Measurements from ENCODE around the gene NAXD.
"Not testable (repeated sequence)": the region's sequence is repeated elsewhere in the genome, so short reads cannot be mapped to it uniquely, and the experiment has no call there.

Gene NAXD

GRCh38 chr13:110629735-110630134, 14.4 kb downstream of the NAXD start:
- no peak for DNase-seq

GRCh38 chr13:110630566-110631119, 15.3 kb downstream of the NAXD start:
- DNase-seq: no peak

- not testable (repeated sequence) for DNase-seq
These were observed 16.9 kb downstream of the NAXD start for GRCh38 chr13:110632255-110632654.

GRCh38 chr13:110633776-110634175, 18.4 kb downstream of the NAXD start:
- DNase-seq: no peak

DNA sequence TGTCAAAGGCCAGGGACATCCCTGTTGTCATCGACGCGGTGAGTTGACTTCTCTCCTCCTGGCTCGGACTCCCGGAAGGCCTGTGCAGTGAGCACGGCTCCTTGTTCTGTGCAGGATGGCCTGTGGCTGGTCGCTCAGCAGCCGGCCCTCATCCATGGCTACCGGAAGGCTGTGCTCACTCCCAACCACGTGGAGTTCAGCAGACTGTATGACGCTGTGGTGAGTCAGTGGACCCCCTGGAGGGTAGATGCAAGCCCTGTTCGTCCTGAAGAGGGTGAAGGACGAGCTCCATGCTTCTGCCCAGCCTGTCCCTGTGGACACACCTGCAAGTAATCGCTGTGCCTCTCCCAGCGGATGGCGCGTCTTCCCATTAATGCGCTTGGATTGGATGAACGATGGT, 19.2 kb downstream of the NAXD start:
- no peak for DNase-seq

- no peak for DNase-seq
These were observed 20.2 kb downstream of the NAXD start for GRCh38 chr13:110635405-110636002.

GRCh38 chr13:110636053-110636475, 20.7 kb downstream of the NAXD start:
- no peak for DNase-seq

- DNase-seq: no peak
These were observed 21.4 kb downstream of the NAXD start for GRCh38 chr13:110636701-110637201.

GRCh38 chr13:110637275-110637674, 21.9 kb downstream of the NAXD start:
- DNase-seq: no peak

DNA sequence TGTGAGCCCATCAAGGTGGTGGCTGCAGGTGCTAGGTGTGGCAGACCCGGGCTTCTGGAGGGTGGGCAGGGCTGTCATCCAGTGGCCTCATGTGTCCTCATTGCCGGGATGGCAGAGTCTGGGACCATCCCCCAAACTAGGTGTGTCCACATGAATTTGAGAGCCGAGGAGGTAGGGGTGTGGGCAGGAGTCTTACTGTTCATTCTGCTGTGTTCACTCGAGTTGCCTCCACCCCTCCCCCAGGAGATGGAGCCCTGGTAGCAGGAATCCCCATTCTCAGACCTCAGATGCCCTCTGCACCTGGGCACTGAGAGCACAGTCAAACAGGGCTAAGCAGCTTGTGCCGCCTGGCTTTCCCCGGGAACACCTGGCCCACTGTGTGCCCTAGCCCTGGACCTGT, 22.4 kb downstream of the NAXD start:
- DNase-seq: no peak

DNA sequence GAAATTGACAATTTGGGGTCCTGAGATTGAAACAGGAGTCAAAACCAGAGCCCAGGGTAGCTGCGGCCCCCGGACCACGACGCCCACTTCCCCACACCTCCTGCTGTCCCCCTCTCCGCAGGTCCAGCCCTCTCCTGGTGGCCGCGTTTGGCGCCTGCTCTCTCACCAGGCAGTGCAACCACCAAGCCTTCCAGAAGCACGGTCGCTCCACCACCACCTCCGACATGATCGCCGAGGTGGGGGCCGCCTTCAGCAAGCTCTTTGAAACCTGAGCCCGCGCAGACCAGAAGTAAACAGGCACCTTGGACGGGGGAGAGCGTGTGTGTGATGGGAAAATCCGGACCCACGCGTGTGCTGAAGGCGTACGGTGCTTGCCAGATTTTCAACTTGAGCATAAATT, 22.9 kb downstream of the NAXD start:
- DNase-seq: no peak

DNA sequence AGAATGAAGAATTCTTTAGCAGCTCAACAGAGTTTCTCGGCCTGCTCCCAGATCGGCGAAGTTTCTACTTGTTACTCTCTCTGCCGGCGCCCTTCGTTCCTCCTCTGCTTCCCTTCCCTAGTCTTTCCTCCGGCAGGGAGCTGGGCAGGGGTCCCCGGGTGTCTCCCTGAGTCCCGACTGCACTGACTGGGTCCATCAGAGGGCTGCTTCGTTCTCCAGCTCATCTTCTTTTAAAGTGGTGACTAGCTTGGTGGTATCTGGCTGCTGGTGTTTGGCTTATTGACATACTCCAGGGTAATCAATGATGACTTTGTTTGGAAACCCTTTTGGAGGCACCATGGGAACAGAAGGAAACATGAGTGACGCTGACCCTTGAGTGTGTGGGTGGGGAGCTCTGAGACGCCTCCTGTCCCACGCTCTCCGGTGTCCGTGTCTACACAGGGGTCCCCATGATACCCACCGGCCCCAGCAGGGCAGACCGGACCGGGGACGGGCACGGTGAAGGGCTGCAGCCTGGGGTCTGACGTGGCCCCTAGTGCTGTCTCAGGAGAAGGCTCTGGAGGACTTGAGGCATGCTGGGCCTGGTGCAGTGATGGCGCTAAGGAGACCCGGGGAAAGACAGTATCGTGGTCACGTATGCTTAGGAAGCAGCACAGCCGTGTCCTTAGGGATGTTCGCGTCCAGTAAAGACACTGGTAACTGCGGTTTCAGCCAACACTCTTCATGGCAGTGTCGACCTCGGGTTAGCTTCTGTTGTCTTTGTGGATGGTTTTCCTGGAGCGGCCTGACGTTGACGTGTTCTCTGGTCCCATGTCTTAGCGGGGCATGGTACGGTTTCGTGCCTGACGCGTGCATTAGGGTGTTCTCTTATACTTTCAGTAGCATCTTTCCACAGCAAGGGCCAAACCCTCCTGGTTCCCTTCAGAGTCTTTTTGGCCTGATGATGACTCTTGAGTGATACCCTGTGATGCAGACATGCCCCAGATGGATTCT, 23.8 kb downstream of the NAXD start:
- no peak for DNase-seq

DNA sequence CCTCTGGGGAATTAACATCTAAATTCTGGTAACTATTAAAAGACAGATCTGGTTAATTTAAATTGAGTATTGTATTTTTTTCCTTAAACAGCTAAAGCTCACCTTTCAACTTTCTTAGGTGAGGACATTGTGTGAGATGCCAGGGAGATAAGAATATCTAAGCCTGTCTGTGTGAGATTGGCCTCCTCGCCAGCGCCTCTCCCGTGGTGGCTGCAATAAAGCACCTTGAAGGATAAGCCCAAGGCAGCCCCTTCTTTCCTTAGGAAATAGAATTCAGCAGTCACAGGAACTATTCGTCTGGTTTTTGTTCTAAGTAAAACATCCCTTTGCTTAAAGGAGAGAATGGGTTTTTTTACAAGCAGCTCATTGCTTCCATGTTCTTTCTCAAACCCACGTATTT, 24.6 kb downstream of the NAXD start:
- DNase-seq: no peak

DNA sequence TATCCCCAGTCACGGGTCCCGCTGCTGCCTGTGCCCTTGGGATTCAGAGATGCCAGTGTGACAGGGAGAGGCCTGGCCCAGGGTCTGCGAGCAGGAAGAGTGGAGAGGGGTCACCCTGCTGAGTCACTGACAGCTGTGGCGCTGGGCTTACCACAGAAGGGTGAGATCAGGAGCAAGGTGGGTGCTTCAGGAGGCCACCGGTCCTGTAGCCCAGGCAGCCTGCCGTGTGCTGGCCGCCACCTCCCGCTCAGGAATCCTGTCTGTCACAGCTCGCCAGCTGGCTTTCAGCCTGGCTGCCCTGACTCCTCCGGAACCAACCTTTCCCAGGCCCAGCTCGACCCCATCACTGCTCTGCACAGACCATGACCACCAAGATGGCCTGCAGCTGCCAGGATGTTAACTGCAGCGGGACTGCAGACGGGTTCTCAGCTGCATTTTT, 25.3 kb downstream of the NAXD start:
- no peak for DNase-seq

GRCh38 chr13:110641055-110642015, 26.0 kb downstream of the NAXD start:
- DNase-seq: no peak

DNA sequence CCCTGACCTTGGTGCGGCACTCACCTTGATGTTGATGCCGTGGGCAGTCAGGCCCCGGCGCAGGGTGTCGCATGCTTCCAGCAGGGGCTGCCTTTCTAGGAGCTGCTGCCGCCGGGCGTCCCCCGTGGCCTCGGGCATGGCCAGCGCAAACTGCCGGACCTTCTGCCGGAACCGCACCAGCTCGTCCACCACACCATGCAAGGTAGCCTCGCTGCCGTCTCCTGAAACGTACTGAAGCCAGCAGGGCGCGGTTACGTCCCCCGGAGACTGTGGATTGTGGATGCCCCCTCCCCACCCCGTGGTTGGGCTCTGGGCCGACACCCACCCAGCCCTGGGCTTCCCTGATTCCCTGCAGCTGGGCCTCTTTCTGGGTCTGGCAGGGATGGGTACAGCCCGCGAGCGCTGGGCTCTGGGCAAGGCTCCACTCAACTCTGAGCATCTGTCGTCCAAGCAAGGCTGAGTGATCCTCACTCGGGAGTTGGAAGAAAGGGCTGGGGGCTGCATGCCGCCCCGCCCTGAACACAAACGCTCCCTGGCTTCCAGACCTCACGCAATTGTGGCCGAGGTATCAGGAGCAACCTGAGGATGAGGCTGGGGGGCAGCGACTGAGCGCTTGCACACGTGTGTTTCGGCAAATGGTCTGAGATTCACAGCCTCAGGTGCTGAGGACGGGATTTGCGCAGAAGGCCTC, 27.1 kb downstream of the NAXD start:
- DNase-seq: no peak

DNA sequence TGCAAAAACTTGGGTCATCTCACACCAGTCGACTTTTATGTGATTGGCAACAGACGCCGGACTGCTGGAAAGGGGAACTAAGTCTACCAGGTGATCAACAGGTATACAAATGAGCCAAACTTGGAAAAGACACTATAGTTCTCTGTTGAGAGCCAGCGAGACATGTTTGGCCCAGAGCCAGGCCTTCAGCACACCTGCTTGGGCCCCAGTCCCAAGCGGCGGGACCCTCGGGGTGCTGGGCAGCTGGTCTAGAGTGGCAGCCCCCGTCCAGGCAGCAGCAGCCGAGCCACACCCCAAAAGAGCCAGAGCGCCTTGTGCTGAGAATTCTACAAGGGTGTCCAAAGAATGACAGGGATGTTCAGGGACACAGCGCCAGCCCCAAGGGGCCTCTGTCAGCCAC, 28.0 kb downstream of the NAXD start:
- no peak for DNase-seq

DNA sequence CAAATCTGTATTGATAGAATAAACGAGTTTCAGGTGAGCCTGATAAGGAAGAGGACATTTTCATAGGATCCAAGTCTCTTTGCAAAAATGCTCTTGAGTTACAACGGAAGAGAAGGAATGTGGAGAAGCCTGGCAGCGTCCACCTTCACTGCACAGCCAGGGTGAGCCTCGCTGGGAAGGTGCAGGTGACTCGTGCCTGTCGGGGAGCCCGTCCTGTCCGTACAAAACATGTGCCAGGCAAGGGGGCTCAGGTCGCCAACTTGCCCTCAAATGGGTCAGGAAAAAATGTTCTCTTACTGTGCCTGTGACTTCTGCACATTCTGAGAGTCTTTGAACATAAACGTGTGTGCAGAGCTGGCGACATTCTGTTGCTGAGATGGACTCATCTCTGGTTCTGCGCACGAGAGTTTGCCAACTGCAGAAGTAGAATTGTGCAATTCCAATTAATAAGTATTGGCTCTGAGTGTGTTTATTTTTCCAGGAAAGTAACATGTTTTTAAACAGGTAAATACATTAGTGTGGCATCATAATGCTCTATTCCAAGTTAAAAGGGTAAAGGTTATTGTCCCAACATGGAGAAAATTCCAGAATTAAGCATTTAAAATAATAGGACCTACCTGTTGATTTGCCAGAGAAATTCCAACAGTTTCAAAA, 28.6 kb downstream of the NAXD start:
- DNase-seq: no peak

GRCh38 chr13:110644892-110645521, 29.7 kb downstream of the NAXD start:
- peak; percentile 68 for DNase-seq

DNA sequence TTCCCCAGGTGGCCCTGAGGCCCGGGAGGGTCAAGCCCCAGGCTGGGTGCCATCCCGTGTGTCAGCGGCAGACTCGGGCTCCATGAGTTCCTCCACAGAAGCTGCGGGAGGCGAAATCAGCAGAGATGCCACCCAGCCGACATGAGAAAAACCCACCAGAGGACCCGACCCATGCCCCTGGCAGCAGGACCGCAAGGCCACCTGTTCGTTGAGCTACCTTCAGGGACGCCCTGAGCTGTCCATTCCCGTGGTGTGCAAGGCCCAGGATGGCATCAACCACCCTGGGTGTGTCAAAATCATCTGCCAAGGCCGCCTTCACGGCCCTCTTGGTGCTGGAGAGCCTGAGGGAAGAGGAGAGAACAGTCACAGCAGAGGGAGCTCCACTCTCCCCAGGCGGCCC, 30.4 kb downstream of the NAXD start:
- DNase-seq: no peak

Data from DMS 273 treated with DMSO at 0.1 percent for 48 hours (cell line).